ENCODE measurements around the gene PDZD7. TPM values are rescaled to one million over a fixed set of nuclear protein-coding genes. Genes with fewer than 3 reads are reported as not detected.
A peak's percentile ranks its signal among the peaks of the same experiment; 100 is the strongest.

PDZD7 gene
- total and polyA plus RNA-seq, 2 donors from 2014 or later: 1.6 to 1.9 TPM

DNA sequence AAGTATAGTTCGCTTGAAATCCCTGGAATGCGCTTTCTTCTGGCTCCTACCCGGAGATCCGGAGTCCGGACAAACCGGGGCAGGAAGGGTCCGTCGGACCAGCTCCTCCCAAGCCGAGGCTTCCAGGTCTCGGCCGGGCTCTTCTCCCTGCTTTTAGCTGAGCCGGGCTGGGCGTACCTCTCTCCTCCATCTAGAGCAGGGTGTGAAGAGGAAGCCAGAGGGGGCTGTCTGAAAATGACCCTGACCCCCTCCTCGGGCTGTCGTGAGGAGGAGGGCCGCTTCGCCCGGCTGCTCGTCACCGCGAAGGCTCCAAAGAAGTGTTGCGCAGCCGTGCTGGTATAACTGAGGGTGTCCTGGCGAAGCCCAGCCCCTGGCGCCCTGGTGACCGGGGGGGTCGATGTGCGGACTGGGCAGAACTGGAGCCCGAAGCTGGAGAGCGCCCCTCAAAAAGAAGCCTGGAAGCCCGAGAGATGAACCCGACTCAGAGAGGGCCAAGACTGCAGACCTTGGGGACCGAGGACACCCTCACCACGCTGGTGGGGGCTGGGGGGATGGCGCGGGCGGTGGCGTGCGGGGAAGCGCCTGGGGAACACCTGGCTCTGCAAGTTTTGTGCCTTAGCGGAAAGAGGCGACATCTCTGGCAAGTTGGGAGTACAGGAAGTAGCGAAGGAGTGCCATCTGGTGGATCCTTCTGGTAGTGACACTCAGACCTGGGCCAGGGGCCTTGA is 36.6 kb upstream of the PDZD7 start:
- H3K36me3 ChIP-seq (ENCODE audit: control insufficient read depth in 2 of 3, insufficient read depth in 3 of 3, low read length in 3 of 3): no peaks in the 10 kb centered on the region
- intact Hi-C loops (cut with DNase I): no loop called here
- FAIRE-seq (no peak), DNase-seq (peak; percentile 84 to 93 (median 91))
- TF ChIP-seq, protein P1, sequence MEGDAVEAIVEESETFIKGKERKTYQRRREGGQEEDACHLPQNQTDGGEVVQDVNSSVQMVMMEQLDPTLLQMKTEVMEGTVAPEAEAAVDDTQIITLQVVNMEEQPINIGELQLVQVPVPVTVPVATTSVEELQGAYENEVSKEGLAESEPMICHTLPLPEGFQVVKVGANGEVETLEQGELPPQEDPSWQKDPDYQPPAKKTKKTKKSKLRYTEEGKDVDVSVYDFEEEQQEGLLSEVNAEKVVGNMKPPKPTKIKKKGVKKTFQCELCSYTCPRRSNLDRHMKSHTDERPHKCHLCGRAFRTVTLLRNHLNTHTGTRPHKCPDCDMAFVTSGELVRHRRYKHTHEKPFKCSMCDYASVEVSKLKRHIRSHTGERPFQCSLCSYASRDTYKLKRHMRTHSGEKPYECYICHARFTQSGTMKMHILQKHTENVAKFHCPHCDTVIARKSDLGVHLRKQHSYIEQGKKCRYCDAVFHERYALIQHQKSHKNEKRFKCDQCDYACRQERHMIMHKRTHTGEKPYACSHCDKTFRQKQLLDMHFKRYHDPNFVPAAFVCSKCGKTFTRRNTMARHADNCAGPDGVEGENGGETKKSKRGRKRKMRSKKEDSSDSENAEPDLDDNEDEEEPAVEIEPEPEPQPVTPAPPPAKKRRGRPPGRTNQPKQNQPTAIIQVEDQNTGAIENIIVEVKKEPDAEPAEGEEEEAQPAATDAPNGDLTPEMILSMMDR (IDR thresholded peaks at IDR 0.05; ENCODE audit: borderline replicate concordance, extremely low read depth, insufficient read depth): peak; percentile 95
- no peak overlapping the region for H3K27ac ChIP-seq (ENCODE audit: low read depth in 2 of 2, low read length in 2 of 2)
- H3K4me1 ChIP-seq (ENCODE audit: control insufficient read depth in 2 of 3, insufficient read depth in 2 of 3, low read depth in 1 of 3, low read length in 3 of 3): peaks cover 0 to 19% (median 0%) of the 10 kb centered on the region in 3 donors
- peaks cover 7% of the 10 kb centered on the region for H3K27me3 ChIP-seq (ENCODE audit: control insufficient read depth, insufficient read depth, low read length)
- peak overlapping the region; percentile 26 to 67 (median 50) for H3K4me3 ChIP-seq (ENCODE audit: low read length in 3 of 3)
- H3K9ac ChIP-seq (ENCODE audit: low read length in 3 of 3): peak overlapping the region in 2 of 3 donors; percentile 26 to 51
- no peaks in the 10 kb centered on the region for H3K9me3 ChIP-seq (ENCODE audit: control insufficient read depth in 2 of 3, insufficient read depth in 1 of 3, low read length in 3 of 3)

- TF ChIP-seq, protein P1 (IDR thresholded peaks at IDR 0.05; ENCODE audit: borderline replicate concordance, extremely low read depth, insufficient read depth): no peak
- DNase-seq (peak in 2 of 5 donors; percentile 71 to 76), FAIRE-seq (no peak)
- no peak overlapping the region for H3K27ac ChIP-seq (ENCODE audit: low read depth in 2 of 2, low read length in 2 of 2)
- peak overlapping the region in 2 of 3 donors; percentile 26 to 55 for H3K9ac ChIP-seq (ENCODE audit: low read length in 3 of 3)
- no peaks in the 10 kb centered on the region for H3K36me3 ChIP-seq (ENCODE audit: control insufficient read depth in 2 of 3, insufficient read depth in 3 of 3, low read length in 3 of 3)
- H3K9me3 ChIP-seq (ENCODE audit: control insufficient read depth in 2 of 3, insufficient read depth in 1 of 3, low read length in 3 of 3): no peaks in the 10 kb centered on the region
- peak overlapping the region; percentile 26 to 67 (median 52) for H3K4me3 ChIP-seq (ENCODE audit: low read length in 3 of 3)
- intact Hi-C loops (cut with DNase I): no loop called here
- H3K27me3 ChIP-seq (ENCODE audit: control insufficient read depth, insufficient read depth, low read length): peaks cover 7% of the 10 kb centered on the region
- H3K4me1 ChIP-seq (ENCODE audit: control insufficient read depth in 2 of 3, insufficient read depth in 2 of 3, low read depth in 1 of 3, low read length in 3 of 3): peaks cover 0 to 23% (median 4%) of the 10 kb centered on the region in 3 donors
Measured at GRCh38 chr10:101066896-101067355, 36.0 kb upstream of the PDZD7 start.

- H3K36me3 ChIP-seq (ENCODE audit: control insufficient read depth in 2 of 3, insufficient read depth in 3 of 3, low read length in 3 of 3): no peaks in the 10 kb centered on the region
- no peaks in the 10 kb centered on the region for H3K9me3 ChIP-seq (ENCODE audit: control insufficient read depth in 2 of 3, insufficient read depth in 1 of 3, low read length in 3 of 3)
- intact Hi-C loops (cut with DNase I): no loop called here
- TF ChIP-seq, protein P1 (IDR thresholded peaks at IDR 0.05; ENCODE audit: borderline replicate concordance, extremely low read depth, insufficient read depth): peak; percentile 30
- peak overlapping the region in 1 of 2 donors; percentile 55 for H3K27ac ChIP-seq (ENCODE audit: low read depth in 2 of 2, low read length in 2 of 2)
- H3K9ac ChIP-seq (ENCODE audit: low read length in 3 of 3): peak overlapping the region in 1 of 3 donors; percentile 55
- no peak for FAIRE-seq
- peaks cover 0 to 24% (median 4%) of the 10 kb centered on the region in 3 donors for H3K4me1 ChIP-seq (ENCODE audit: control insufficient read depth in 2 of 3, insufficient read depth in 2 of 3, low read depth in 1 of 3, low read length in 3 of 3)
- H3K27me3 ChIP-seq (ENCODE audit: control insufficient read depth, insufficient read depth, low read length): peaks cover 7% of the 10 kb centered on the region
- H3K4me3 ChIP-seq (ENCODE audit: low read length in 3 of 3): peak overlapping the region; percentile 22 to 67 (median 52)
- DNase-seq: peak; percentile 64 to 94 (median 75)
Measured at GRCh38 chr10:101066146-101066895, 35.4 kb upstream of the PDZD7 start.

Data from kidney (tissue), 14 donors.